NT2/D1 (cell line): ENCODE measurements around the gene SPRYD3.

Experiments
- DNase-seq: peaks from one replicate; pipeline ENCODE4 v3.0.0-alpha.2; 2011; ENCODE audit warnings: low read depth, low spot score
- H3K27me3 ChIP-seq: 2 replicates; pipeline ENCODE4 v1.6.0; 2011; ENCODE audit warnings: mild to moderate bottlenecking; ENCODE audit not compliant: insufficient read length, insufficient read depth
- H3K36me3 ChIP-seq: 2 replicates; pipeline ENCODE4 v1.6.1; 2011; ENCODE audit warnings: mild to moderate bottlenecking, low read length, mixed read lengths; ENCODE audit not compliant: insufficient read depth, insufficient read length
- H3K4me1 ChIP-seq: 2 replicates; pipeline ENCODE4 v1.5.1; 2011; ENCODE audit not compliant: insufficient read depth, insufficient read length
- H3K4me3 ChIP-seq: 2 replicates; pipeline ENCODE4 v1.5.1; 2011; ENCODE audit warnings: low read depth; ENCODE audit not compliant: insufficient read length
- H3K9ac ChIP-seq: 2 replicates; pipeline ENCODE4 v1.6.0; 2011; ENCODE audit warnings: low read depth; ENCODE audit not compliant: insufficient read length
- H3K9me3 ChIP-seq: 2 replicates; pipeline ENCODE4 v1.5.1; 2011; ENCODE audit warnings: mild to moderate bottlenecking, low read length; ENCODE audit not compliant: insufficient read depth
- SUZ12 ChIP-seq: IDR thresholded peaks from 2 replicates; pipeline ENCODE4 v1.6.1; 2011; ENCODE audit not compliant: insufficient read length, insufficient read depth; ENCODE audit errors: extremely low read depth
- YY1 ChIP-seq: IDR thresholded peaks from 2 replicates; pipeline ENCODE4 v1.6.1; 2011; ENCODE audit not compliant: insufficient read length, insufficient read depth
- ZNF274 ChIP-seq: IDR thresholded peaks from 2 replicates; pipeline ENCODE4 v1.6.1; 2011; ENCODE audit warnings: mild to moderate bottlenecking, low read depth, low read length

Gene SPRYD3

GRCh38 chr12:53050426-53051057 is 28.6 kb downstream of the SPRYD3 start:
- Histone ChIP-seq H3K36me3 (peaks cover 8% of the 10 kb centered on the region), H3K9ac (peak overlapping the region; percentile 67), H3K9me3 (no peaks in the 10 kb centered on the region), H3K4me1 (peaks cover 51% of the 10 kb centered on the region), H3K27me3 (no peaks in the 10 kb centered on the region), H3K4me3 (no peak overlapping the region)
- DNase-seq, result no peak
- no peak for TF ChIP-seq SUZ12
- no peak for TF ChIP-seq YY1
- TF ChIP-seq ZNF274, result no peak

GRCh38 chr12:53049571-53050318 is 29.4 kb downstream of the SPRYD3 start, which contains the start of gene TNS2:
TNS2 (plus strand) TSS chr12:53050065; CDS start chr12:53050186, 121 bp downstream.
- DNase-seq, result no peak
- Histone ChIP-seq H3K9me3 (no peaks in the 10 kb centered on the region), H3K4me3 (no peak within 1 kb of the TSS), H3K4me1 (peaks cover 53% of the 10 kb centered on the region), H3K36me3 (peaks cover 8% of the 10 kb centered on the region), H3K27me3 (no peaks in the 10 kb centered on the region), H3K9ac (peak within 1 kb of the TSS; percentile 67)
- TF ChIP-seq ZNF274, result no peak
- TF ChIP-seq YY1, result no peak
- TF ChIP-seq SUZ12, result no peak

DNA sequence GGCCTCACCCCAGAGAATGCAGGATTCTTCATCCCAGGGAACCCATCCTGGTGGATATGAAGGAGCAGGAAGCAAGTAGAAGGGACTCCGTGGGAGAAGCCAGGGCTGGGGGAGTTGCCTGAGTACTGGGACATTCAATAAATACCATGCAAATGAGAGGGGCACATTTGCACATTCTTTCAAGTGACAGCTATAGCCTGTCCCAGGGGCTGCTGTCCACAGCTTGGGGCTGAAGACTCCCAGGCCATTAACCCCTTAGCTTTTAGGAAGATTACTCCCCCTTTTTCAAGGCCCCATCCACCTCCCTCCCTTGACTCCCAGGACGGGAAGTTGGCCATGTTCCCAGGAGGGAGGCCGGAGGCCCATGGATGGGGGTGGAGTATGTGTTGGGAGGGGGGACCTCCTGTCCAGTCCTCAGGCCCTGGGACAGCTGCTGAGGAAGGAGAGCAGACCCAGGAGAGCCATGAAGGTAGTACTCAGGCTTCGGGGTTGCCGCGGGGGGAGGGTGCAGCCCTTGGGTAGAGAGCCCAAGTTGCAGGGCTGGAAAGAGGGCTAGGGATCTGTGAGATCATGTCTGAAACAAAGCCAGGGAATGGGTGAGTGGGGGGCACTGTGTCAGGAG is 30.3 kb downstream of the SPRYD3 start:
- H3K9ac ChIP-seq, result peak overlapping the region; percentile 67
- H3K4me1 ChIP-seq, result peaks cover 55% of the 10 kb centered on the region
- TF ChIP-seq YY1, result no peak
- TF ChIP-seq SUZ12, result no peak
- TF ChIP-seq ZNF274, result no peak
- no peaks in the 10 kb centered on the region for H3K9me3 ChIP-seq
- no peaks in the 10 kb centered on the region for H3K27me3 ChIP-seq
- DNase-seq, result peak; percentile 74
- H3K36me3 ChIP-seq, result peaks cover 13% of the 10 kb centered on the region
- H3K4me3 ChIP-seq, result no peak overlapping the region

GRCh38 chr12:53048033-53048779 is 31.0 kb downstream of the SPRYD3 start:
- H3K9ac ChIP-seq, result peak overlapping the region; percentile 63
- peaks cover 16% of the 10 kb centered on the region for H3K36me3 ChIP-seq
- H3K9me3 ChIP-seq, result no peaks in the 10 kb centered on the region
- TF ChIP-seq SUZ12, result no peak
- TF ChIP-seq YY1, result no peak
- TF ChIP-seq ZNF274, result no peak
- H3K27me3 ChIP-seq, result no peaks in the 10 kb centered on the region
- no peak overlapping the region for H3K4me3 ChIP-seq
- no peak for DNase-seq
- peaks cover 55% of the 10 kb centered on the region for H3K4me1 ChIP-seq

GRCh38 chr12:53047221-53048032 is 31.8 kb downstream of the SPRYD3 start:
- peak overlapping the region; percentile 59 for H3K9ac ChIP-seq
- H3K27me3 ChIP-seq, result no peaks in the 10 kb centered on the region
- H3K4me3 ChIP-seq, result peak overlapping the region; percentile 83
- peaks cover 18% of the 10 kb centered on the region for H3K36me3 ChIP-seq
- DNase-seq, result no peak
- H3K4me1 ChIP-seq, result peaks cover 54% of the 10 kb centered on the region
- H3K9me3 ChIP-seq, result no peaks in the 10 kb centered on the region
- no peak for TF ChIP-seq ZNF274
- TF ChIP-seq SUZ12, result no peak
- no peak for TF ChIP-seq YY1

- Histone ChIP-seq H3K36me3 (peaks cover 20% of the 10 kb centered on the region), H3K9me3 (no peaks in the 10 kb centered on the region), H3K4me3 (peak overlapping the region; percentile 83), H3K27me3 (no peaks in the 10 kb centered on the region), H3K9ac (peak overlapping the region; percentile 96), H3K4me1 (peaks cover 49% of the 10 kb centered on the region)
- TF ChIP-seq ZNF274 (no peak), SUZ12 (no peak), YY1 (no peak)
- DNase-seq, result no peak
These were observed 32.5 kb downstream of the SPRYD3 start for GRCh38 chr12:53046655-53047220.
